ENCODE data around the gene JPH4.

DNA sequence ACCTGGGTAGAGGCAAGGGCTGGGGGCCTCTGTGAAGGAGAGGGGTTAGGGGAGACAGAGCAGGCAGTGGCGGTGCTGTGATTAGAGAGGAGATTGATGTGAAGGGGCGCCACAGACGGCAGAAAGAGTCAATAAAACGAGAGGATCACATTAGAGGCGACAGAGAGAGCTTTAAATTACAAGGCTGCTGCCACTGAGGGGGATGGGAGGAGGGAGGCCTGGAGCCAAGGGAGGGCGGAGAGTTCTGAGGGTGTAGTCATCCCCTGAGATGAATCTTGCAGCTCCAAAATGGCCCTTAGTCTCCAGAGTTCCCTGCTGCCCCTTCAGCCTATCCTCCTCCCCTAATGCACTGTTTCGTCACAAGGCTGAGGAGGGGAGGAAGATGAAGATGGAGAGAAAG, 39.8 kb downstream of the JPH4 start:
- no peak for TF ChIP-seq EZH2phosphoT487 (IDR thresholded peaks at IDR 0.05; ENCODE audit: borderline replicate concordance, low read length)
- TF ChIP-seq, protein P1, sequence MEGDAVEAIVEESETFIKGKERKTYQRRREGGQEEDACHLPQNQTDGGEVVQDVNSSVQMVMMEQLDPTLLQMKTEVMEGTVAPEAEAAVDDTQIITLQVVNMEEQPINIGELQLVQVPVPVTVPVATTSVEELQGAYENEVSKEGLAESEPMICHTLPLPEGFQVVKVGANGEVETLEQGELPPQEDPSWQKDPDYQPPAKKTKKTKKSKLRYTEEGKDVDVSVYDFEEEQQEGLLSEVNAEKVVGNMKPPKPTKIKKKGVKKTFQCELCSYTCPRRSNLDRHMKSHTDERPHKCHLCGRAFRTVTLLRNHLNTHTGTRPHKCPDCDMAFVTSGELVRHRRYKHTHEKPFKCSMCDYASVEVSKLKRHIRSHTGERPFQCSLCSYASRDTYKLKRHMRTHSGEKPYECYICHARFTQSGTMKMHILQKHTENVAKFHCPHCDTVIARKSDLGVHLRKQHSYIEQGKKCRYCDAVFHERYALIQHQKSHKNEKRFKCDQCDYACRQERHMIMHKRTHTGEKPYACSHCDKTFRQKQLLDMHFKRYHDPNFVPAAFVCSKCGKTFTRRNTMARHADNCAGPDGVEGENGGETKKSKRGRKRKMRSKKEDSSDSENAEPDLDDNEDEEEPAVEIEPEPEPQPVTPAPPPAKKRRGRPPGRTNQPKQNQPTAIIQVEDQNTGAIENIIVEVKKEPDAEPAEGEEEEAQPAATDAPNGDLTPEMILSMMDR (IDR thresholded peaks at IDR 0.05; ENCODE audit: low read depth, low read length, poor library complexity, severe bottlenecking): no peak
